Measurements from ENCODE around the gene CGB7. TPM values are rescaled to one million over a fixed set of nuclear protein-coding genes. Genes with fewer than 3 reads are reported as not detected.
A peak's percentile ranks its signal among the peaks of the same experiment; 100 is the strongest.
"Not testable (repeated sequence)": the region's sequence is repeated elsewhere in the genome, so short reads cannot be mapped to it uniquely, and the experiment has no call there.

The CGB7 gene
- polyA plus RNA-seq, 3 donors, result 0.74 to 1.4 (median 1.2) TPM

GRCh38 chr19:49074869-49075268, 17.3 kb upstream of the CGB7 start:
- peak; percentile 29 for DNase-seq

GRCh38 chr19:49073514-49074378, 16.2 kb upstream of the CGB7 start:
- DNase-seq, result no peak

- no peak for DNase-seq
These were observed 14.5 kb upstream of the CGB7 start for GRCh38 chr19:49071860-49072547.

GRCh38 chr19:49070416-49070815, 12.9 kb upstream of the CGB7 start:
- DNase-seq, result no peak

GRCh38 chr19:49069026-49069425, 11.5 kb upstream of the CGB7 start:
- no peak for DNase-seq

- DNase-seq, result no peak
These were observed 10.0 kb upstream of the CGB7 start for GRCh38 chr19:49067554-49067953.

- no peak for DNase-seq
These were observed 8.5 kb upstream of the CGB7 start for GRCh38 chr19:49065905-49066512.

- DNase-seq, result peak; percentile 69
These were observed 7.4 kb upstream of the CGB7 start, which contains the start of gene NTF4 for GRCh38 chr19:49064768-49065611. NTF4 (minus strand) TSS chr19:49064818; CDS start chr19:49061997, 2,821 bp downstream.

- DNase-seq, result no peak
These were observed 6.6 kb upstream of the CGB7 start for GRCh38 chr19:49064029-49064629.

- DNase-seq, result no peak
These were observed 3.9 kb upstream of the CGB7 start for GRCh38 chr19:49061445-49061844.

- no peak for DNase-seq
These were observed 3.5 kb upstream of the CGB7 start for GRCh38 chr19:49061000-49061399.

- peak; percentile 19 for DNase-seq
These were observed 1.5 kb upstream of the CGB7 start for GRCh38 chr19:49059053-49059452.

- no peak for DNase-seq
These were observed 1.0 kb upstream of the CGB7 start for GRCh38 chr19:49058562-49058961.

GRCh38 chr19:49056902-49057596, 500 bp downstream of the CGB7 start:
- not testable (repeated sequence) for DNase-seq

GRCh38 chr19:49056101-49056901, 1.2 kb downstream of the CGB7 start:
- DNase-seq, result peak; percentile 28

- not testable (repeated sequence) for DNase-seq
These were observed 7.0 kb downstream of the CGB7 start for GRCh38 chr19:49050376-49051033.

GRCh38 chr19:49049834-49050233, 7.7 kb downstream of the CGB7 start:
- not testable (repeated sequence) for DNase-seq

- DNase-seq, result not testable (repeated sequence)
These were observed 8.5 kb downstream of the CGB7 start, which contains the start of gene CGB8 for GRCh38 chr19:49049011-49049410. CGB8 (minus strand) TSS chr19:49049111; CDS start chr19:49048739, 372 bp downstream.

GRCh38 chr19:49043548-49043947, 14.0 kb downstream of the CGB7 start, which contains the start of gene CGB5:
CGB5 (plus strand) TSS chr19:49043848; CDS start chr19:49044210, 362 bp downstream.
- not testable (repeated sequence) for DNase-seq

Measured in renal pelvis (tissue), 4 donors.